ENCODE data around the gene SIAH1.

Gene SIAH1

GRCh38 chr16:48321317-48322036 lies 63.7 kb downstream of the SIAH1 start:
- peaks cover 3% of the 10 kb centered on the region for H3K36me3 ChIP-seq (replicated peaks; ENCODE audit: low read depth, low read length)
- H3K4me3 ChIP-seq (ENCODE audit: low read length): no peak overlapping the region
- H2AFZ ChIP-seq (ENCODE audit: low read depth, low read length): no peak overlapping the region
- TF ChIP-seq EZH2phosphoT487 (IDR thresholded peaks at IDR 0.05; ENCODE audit: low read depth): no peak
- TF ChIP-seq CTCF (IDR thresholded peaks at IDR 0.05; ENCODE audit: low read depth, low read length): no peak
- H3K9ac ChIP-seq (ENCODE audit: low read length): no peak overlapping the region
- no peak overlapping the region for H3K4me2 ChIP-seq (ENCODE audit: low read length)
- H3K79me2 ChIP-seq (ENCODE audit: low read length): no peaks in the 10 kb centered on the region
- H4K20me1 ChIP-seq (ENCODE audit: insufficient read depth, low read length): no peaks in the 10 kb centered on the region
- H3K4me1 ChIP-seq (ENCODE audit: low read length): no peaks in the 10 kb centered on the region
- no peak overlapping the region for H3K27ac ChIP-seq (ENCODE audit: low read length)
- H3K27me3 ChIP-seq (ENCODE audit: low read depth, low read length): no peaks in the 10 kb centered on the region
- no peaks in the 10 kb centered on the region for H3K9me3 ChIP-seq (ENCODE audit: insufficient read depth, low read length)

- no peak overlapping the region for H3K4me3 ChIP-seq (ENCODE audit: low read length)
- no peak overlapping the region for H3K4me2 ChIP-seq (ENCODE audit: low read length)
- no peak overlapping the region for H2AFZ ChIP-seq (ENCODE audit: low read depth, low read length)
- no peaks in the 10 kb centered on the region for H3K9me3 ChIP-seq (ENCODE audit: insufficient read depth, low read length)
- peaks cover 13% of the 10 kb centered on the region for H3K36me3 ChIP-seq (replicated peaks; ENCODE audit: low read depth, low read length)
- H3K79me2 ChIP-seq (ENCODE audit: low read length): no peaks in the 10 kb centered on the region
- H4K20me1 ChIP-seq (ENCODE audit: insufficient read depth, low read length): no peaks in the 10 kb centered on the region
- H3K4me1 ChIP-seq (ENCODE audit: low read length): no peaks in the 10 kb centered on the region
- TF ChIP-seq EZH2phosphoT487 (IDR thresholded peaks at IDR 0.05; ENCODE audit: low read depth) (no peak), CTCF (IDR thresholded peaks at IDR 0.05; ENCODE audit: low read depth, low read length) (no peak)
- H3K27ac ChIP-seq (ENCODE audit: low read length): no peak overlapping the region
- H3K9ac ChIP-seq (ENCODE audit: low read length): no peak overlapping the region
- no peaks in the 10 kb centered on the region for H3K27me3 ChIP-seq (ENCODE audit: low read depth, low read length)
Measured at GRCh38 chr16:48318630-48319029, 66.6 kb downstream of the SIAH1 start.

DNA sequence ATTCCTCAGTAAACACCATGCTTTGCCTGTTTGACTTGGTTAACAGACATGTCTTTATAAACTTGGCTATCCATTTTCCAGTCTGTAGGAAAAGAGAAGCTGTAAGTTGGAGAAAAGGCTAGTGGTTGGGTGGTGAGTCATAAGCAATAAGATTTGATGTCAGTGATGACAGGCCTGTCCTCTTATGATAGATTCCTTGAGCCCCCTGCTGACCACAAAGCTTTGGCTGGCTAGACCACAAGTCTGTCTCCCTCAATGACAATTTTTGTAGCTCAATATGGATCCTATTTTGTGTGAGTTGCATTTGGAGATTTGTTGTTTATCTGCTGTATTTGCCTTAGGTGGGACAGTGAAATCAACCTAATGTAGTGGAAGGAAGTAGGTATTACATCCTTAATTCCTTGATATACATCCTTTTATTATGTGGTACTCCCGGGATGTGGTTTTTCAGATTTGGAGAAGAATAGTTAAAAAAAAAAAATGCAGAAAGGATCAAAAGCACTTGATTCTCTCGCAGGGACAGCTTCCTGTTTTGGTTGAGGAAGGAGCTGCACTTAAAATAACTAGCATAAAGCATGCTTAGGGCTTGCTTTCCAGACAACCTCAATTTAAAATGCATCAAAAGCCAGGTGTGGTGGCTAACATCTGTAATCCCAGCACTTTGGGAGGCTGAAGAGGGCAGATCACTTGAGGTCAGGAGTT lies 67.4 kb downstream of the SIAH1 start:
- no peak overlapping the region for H3K9ac ChIP-seq (ENCODE audit: low read length)
- no peak overlapping the region for H3K4me2 ChIP-seq (ENCODE audit: low read length)
- no peak overlapping the region for H3K27ac ChIP-seq (ENCODE audit: low read length)

More for the DNA sequence above, 67.4 kb downstream of the SIAH1 start:
- TF ChIP-seq EZH2phosphoT487 (IDR thresholded peaks at IDR 0.05; ENCODE audit: low read depth) (no peak), CTCF (IDR thresholded peaks at IDR 0.05; ENCODE audit: low read depth, low read length) (no peak)
- no peaks in the 10 kb centered on the region for H3K4me1 ChIP-seq (ENCODE audit: low read length)
- no peak overlapping the region for H3K4me3 ChIP-seq (ENCODE audit: low read length)
- no peaks in the 10 kb centered on the region for H3K27me3 ChIP-seq (ENCODE audit: low read depth, low read length)
- H3K36me3 ChIP-seq (replicated peaks; ENCODE audit: low read depth, low read length): peaks cover 20% of the 10 kb centered on the region
- H2AFZ ChIP-seq (ENCODE audit: low read depth, low read length): no peak overlapping the region
- peaks cover 2% of the 10 kb centered on the region; the same call in 1 of the 2 replicates for H3K9me3 ChIP-seq (ENCODE audit: insufficient read depth, low read length)
- H4K20me1 ChIP-seq (ENCODE audit: insufficient read depth, low read length): no peaks in the 10 kb centered on the region
- no peaks in the 10 kb centered on the region for H3K79me2 ChIP-seq (ENCODE audit: low read length)
